Astrocyte (in vitro differentiated cells and primary cell): ENCODE data around the gene FAM227B. TPM values are rescaled to one million over a fixed set of nuclear protein-coding genes. Genes with fewer than 3 reads are reported as not detected.

ENCODE experiments used
- DNase-seq: peaks from one replicate; pipeline ENCODE4 v3.0.0-alpha.2; 2010; ENCODE audit warnings: low read depth
- FAIRE-seq: peaks from 2 replicates; lab custom pipeline; 2011; peaks lifted over from hg19 to GRCh38; lab: Jason Lieb, UNC
- H2AFZ ChIP-seq: 2 replicates; pipeline ENCODE4 v1.6.0; 2012; ENCODE audit warnings: low read depth, low read length, inconsistent platforms
- H3K27ac ChIP-seq: 2 replicates; pipeline ENCODE4 v1.5.1; 2011; ENCODE audit warnings: low read depth, low read length, inconsistent platforms
- H3K27me3 ChIP-seq: 2 replicates; pipeline ENCODE4 v1.6.0; 2011; ENCODE audit warnings: low read length, inconsistent platforms; ENCODE audit not compliant: insufficient read depth
- H3K36me3 ChIP-seq: 2 replicates; pipeline ENCODE4 v1.5.1; 2011; ENCODE audit warnings: low read length, inconsistent platforms; ENCODE audit not compliant: insufficient read depth
- H3K4me1 ChIP-seq: 2 replicates; pipeline ENCODE4 v1.5.1; 2011; ENCODE audit warnings: low read length, inconsistent platforms; ENCODE audit not compliant: insufficient read depth
- H3K4me2 ChIP-seq: 2 replicates; pipeline ENCODE4 v1.6.0; 2012; ENCODE audit warnings: low read length, inconsistent platforms
- H3K4me3 ChIP-seq: 2 replicates; pipeline ENCODE4 v1.5.1; 2011; ENCODE audit warnings: low read depth, mild to moderate bottlenecking, low read length, inconsistent platforms; ENCODE audit not compliant: insufficient read depth
- H3K79me2 ChIP-seq: 2 replicates; pipeline ENCODE4 v1.6.0; 2012; ENCODE audit warnings: mild to moderate bottlenecking, low read length, inconsistent platforms; ENCODE audit not compliant: insufficient read depth
- H3K9ac ChIP-seq: 2 replicates; pipeline ENCODE4 v1.6.0; 2012; ENCODE audit warnings: mild to moderate bottlenecking, low read length, inconsistent platforms
- H3K9me3 ChIP-seq: 2 replicates; pipeline ENCODE4 v1.5.1; 2012; ENCODE audit warnings: low read depth, mild to moderate bottlenecking, low read length, inconsistent platforms; ENCODE audit not compliant: insufficient read depth
- H4K20me1 ChIP-seq: 2 replicates; pipeline ENCODE4 v1.6.0; 2012; ENCODE audit warnings: low read length, inconsistent platforms; ENCODE audit not compliant: insufficient read depth
- H3K27ac Mint-ChIP-seq: one replicate; pipeline ENCODE4 v1.8.0; 2021; ENCODE audit warnings: mild to moderate bottlenecking, mixed read lengths; ENCODE audit not compliant: unreplicated experiment
- H3K27me3 Mint-ChIP-seq: one replicate; pipeline ENCODE4 v1.8.0; 2021; ENCODE audit warnings: low read depth, mixed read lengths; ENCODE audit not compliant: unreplicated experiment
- H3K36me3 Mint-ChIP-seq: one replicate; pipeline ENCODE4 v1.8.0; 2021; ENCODE audit warnings: low read depth, mixed read lengths; ENCODE audit not compliant: unreplicated experiment
- H3K4me1 Mint-ChIP-seq: one replicate; pipeline ENCODE4 v1.8.0; 2021; ENCODE audit warnings: low read depth, mixed read lengths; ENCODE audit not compliant: unreplicated experiment
- H3K4me3 Mint-ChIP-seq: one replicate; pipeline ENCODE4 v1.8.0; 2021; ENCODE audit warnings: mild to moderate bottlenecking, moderate library complexity, mixed read lengths; ENCODE audit not compliant: unreplicated experiment
- H3K9me3 Mint-ChIP-seq: one replicate; pipeline ENCODE4 v1.8.0; 2021; ENCODE audit warnings: mild to moderate bottlenecking, mixed read lengths; ENCODE audit not compliant: unreplicated experiment
- EZH2 ChIP-seq: IDR thresholded peaks from 2 replicates; pipeline ENCODE4 v1.6.1; 2012; ENCODE audit warnings: mild to moderate bottlenecking, low read length, inconsistent platforms; ENCODE audit not compliant: insufficient read depth
- total RNA-seq: library from RNA; stranded (reverse); gene quantifications from 2 replicates; pipeline ENCODE4 v1.2.1, GENCODE V29; 2021
- TF ChIP-seq, protein P1 (sequence below): IDR thresholded peaks from 2 replicates; pipeline ENCODE4 v1.5.1; 2011; ENCODE audit warnings: low read depth, mild to moderate bottlenecking, inconsistent platforms, low read length, moderate library complexity; ENCODE audit not compliant: insufficient read depth

Gene FAM227B
- total RNA-seq, 1 donor from 2014 or later: 5.7 TPM

DNA sequence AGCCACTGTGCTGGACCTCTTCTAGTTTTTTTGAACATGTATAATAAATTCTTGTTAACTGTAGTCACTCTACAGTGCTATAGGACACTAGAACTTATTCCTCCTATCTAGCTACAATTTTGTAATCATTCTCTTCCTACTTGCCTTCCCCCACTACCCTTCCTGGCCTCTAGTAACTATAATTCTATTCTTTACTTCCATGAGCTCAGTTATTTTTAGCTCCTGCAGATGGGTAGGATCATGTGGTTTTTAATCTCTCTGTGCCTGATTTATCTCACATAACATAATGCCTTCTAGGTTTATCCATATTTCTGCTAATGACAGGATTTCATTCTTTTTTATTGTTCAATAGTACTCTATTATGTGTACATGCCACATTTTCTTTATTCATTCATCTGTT, 310.7 kb downstream of the FAM227B start:
- Histone ChIP-seq H3K4me3 (no peak overlapping the region), H3K27ac (no peak overlapping the region), H3K27me3 (no peaks in the 10 kb centered on the region), H2AFZ (no peak overlapping the region), H3K36me3 (no peaks in the 10 kb centered on the region), H3K9me3 (no peaks in the 10 kb centered on the region), H3K4me2 (no peak overlapping the region), H3K79me2 (no peaks in the 10 kb centered on the region), H3K9ac (no peak overlapping the region), H3K4me1 (peaks cover 3% of the 10 kb centered on the region), H4K20me1 (peaks cover 19% of the 10 kb centered on the region)
- no peak for TF ChIP-seq EZH2
- TF ChIP-seq, protein P1, sequence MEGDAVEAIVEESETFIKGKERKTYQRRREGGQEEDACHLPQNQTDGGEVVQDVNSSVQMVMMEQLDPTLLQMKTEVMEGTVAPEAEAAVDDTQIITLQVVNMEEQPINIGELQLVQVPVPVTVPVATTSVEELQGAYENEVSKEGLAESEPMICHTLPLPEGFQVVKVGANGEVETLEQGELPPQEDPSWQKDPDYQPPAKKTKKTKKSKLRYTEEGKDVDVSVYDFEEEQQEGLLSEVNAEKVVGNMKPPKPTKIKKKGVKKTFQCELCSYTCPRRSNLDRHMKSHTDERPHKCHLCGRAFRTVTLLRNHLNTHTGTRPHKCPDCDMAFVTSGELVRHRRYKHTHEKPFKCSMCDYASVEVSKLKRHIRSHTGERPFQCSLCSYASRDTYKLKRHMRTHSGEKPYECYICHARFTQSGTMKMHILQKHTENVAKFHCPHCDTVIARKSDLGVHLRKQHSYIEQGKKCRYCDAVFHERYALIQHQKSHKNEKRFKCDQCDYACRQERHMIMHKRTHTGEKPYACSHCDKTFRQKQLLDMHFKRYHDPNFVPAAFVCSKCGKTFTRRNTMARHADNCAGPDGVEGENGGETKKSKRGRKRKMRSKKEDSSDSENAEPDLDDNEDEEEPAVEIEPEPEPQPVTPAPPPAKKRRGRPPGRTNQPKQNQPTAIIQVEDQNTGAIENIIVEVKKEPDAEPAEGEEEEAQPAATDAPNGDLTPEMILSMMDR: no peak
- no peaks in the 10 kb centered on the region for H3K9me3 Mint-ChIP-seq
- DNase-seq (no peak), FAIRE-seq (no peak)
- H3K4me3 Mint-ChIP-seq: no peak overlapping the region
- no peaks in the 10 kb centered on the region for H3K27me3 Mint-ChIP-seq
- H3K27ac Mint-ChIP-seq: no peak overlapping the region
- peaks cover 11% of the 10 kb centered on the region for H3K36me3 Mint-ChIP-seq
- H3K4me1 Mint-ChIP-seq: peaks cover 19% of the 10 kb centered on the region

DNA sequence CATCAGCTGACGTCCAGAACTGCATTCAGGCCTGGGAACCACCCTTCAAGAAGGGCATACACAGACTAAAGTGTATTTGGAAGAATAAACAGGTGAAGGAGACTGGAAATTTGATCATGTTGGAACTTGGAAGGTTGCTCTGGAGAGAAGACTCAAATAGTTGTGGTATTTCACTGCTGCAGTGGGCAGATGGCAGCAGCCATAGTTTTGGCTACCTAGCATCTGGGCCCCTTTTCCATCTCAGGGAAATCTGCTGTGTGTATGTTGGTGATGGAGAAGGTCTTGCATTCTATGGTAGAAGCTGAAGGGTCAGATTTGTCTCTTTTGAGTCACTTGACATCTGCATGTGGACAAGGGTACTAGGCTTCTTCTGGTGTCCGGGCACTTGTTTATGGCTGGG, 311.9 kb downstream of the FAM227B start:
- Histone ChIP-seq H3K27ac (no peak overlapping the region), H3K4me1 (peaks cover 3% of the 10 kb centered on the region), H3K4me2 (no peak overlapping the region), H4K20me1 (peaks cover 16% of the 10 kb centered on the region), H2AFZ (no peak overlapping the region), H3K9ac (no peak overlapping the region), H3K36me3 (no peaks in the 10 kb centered on the region), H3K4me3 (no peak overlapping the region), H3K9me3 (no peaks in the 10 kb centered on the region), H3K79me2 (no peaks in the 10 kb centered on the region), H3K27me3 (no peaks in the 10 kb centered on the region)
- H3K27ac Mint-ChIP-seq: no peak overlapping the region
- no peak for TF ChIP-seq EZH2
- TF ChIP-seq, protein P1: no peak
- H3K27me3 Mint-ChIP-seq: no peaks in the 10 kb centered on the region
- DNase-seq (no peak), FAIRE-seq (no peak)
- H3K36me3 Mint-ChIP-seq: peaks cover 11% of the 10 kb centered on the region
- no peak overlapping the region for H3K4me3 Mint-ChIP-seq
- H3K4me1 Mint-ChIP-seq: peaks cover 16% of the 10 kb centered on the region
- H3K9me3 Mint-ChIP-seq: no peaks in the 10 kb centered on the region

DNA sequence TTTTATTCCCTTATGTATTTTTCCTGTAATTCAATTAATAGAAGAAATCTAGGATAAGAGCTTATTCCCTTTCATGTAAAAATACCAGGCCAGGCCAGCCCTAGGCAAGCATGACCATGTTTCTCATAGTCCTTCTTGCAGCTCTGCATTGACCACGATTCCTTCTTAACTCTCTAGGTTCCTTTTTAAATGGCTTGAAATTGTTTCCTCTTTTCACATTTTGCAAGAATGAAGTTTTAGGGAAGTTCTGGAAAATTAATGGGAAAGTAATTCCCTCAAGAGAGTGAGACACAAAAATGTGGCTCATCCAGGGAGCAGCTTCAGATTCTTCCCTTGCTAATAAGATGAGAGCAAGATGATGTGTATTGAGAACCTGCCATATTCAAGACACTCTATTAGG, 314.1 kb downstream of the FAM227B start:
- H4K20me1 ChIP-seq: peaks cover 11% of the 10 kb centered on the region
- Mint-ChIP-seq H3K36me3 (peaks cover 6% of the 10 kb centered on the region), H3K4me1 (peaks cover 5% of the 10 kb centered on the region), H3K4me3 (no peak overlapping the region), H3K27me3 (no peaks in the 10 kb centered on the region), H3K27ac (no peak overlapping the region), H3K9me3 (no peaks in the 10 kb centered on the region)
- no peaks in the 10 kb centered on the region for H3K27me3 ChIP-seq
- no peak overlapping the region for H3K4me3 ChIP-seq
- no peaks in the 10 kb centered on the region for H3K9me3 ChIP-seq
- no peak for DNase-seq
- H3K36me3 ChIP-seq: no peaks in the 10 kb centered on the region
- H3K79me2 ChIP-seq: no peaks in the 10 kb centered on the region
- no peak overlapping the region for H3K27ac ChIP-seq
- no peak overlapping the region for H3K9ac ChIP-seq
- no peak for TF ChIP-seq EZH2
- TF ChIP-seq, protein P1: no peak
- H3K4me2 ChIP-seq: no peak overlapping the region
- no peaks in the 10 kb centered on the region for H3K4me1 ChIP-seq
- no peak overlapping the region for H2AFZ ChIP-seq
- no peak for FAIRE-seq
